ENCODE results near the gene RAF1.

The RAF1 gene

DNA sequence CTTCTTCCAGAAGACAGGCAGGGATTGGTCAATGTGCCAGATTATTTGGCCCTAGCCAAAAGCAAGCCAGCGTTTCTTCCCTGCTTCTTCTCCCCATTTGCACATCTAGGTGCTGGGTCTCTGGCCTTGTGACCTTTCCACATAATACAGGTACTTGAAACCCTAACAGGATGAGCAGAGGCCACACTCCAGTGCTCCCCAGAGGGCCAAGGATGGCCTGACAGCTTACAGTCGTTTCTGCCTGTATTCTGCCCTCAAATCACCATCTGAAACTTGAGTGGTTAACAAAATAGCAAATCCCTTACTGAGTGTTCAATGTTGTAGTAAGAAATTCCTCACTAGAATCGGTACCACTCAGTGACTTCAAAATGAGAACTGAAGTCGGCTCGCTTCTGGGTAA is 77.9 kb downstream of the RAF1 start:
- no peak overlapping the region for H3K4me3 ChIP-seq (ENCODE audit: insufficient read depth, low read depth, low read length, poor library complexity, severe bottlenecking)
- H3K27me3 ChIP-seq (replicated peaks; ENCODE audit: control insufficient read depth, insufficient read depth, low read length, poor library complexity, severe bottlenecking), result no peaks in the 10 kb centered on the region
- H3K36me3 ChIP-seq (ENCODE audit: control insufficient read depth, insufficient read depth, low read length), result peaks cover 79% of the 10 kb centered on the region
- no peaks in the 10 kb centered on the region for H3K4me1 ChIP-seq (ENCODE audit: control insufficient read depth, insufficient read depth, low read length, poor library complexity, severe bottlenecking)
- no peak overlapping the region for H3K27ac ChIP-seq (ENCODE audit: insufficient read depth, low read length, poor library complexity, severe bottlenecking)
- no peaks in the 10 kb centered on the region for H3K9me3 ChIP-seq (ENCODE audit: control insufficient read depth, low read length)
- DNase-seq, result no peak

DNA sequence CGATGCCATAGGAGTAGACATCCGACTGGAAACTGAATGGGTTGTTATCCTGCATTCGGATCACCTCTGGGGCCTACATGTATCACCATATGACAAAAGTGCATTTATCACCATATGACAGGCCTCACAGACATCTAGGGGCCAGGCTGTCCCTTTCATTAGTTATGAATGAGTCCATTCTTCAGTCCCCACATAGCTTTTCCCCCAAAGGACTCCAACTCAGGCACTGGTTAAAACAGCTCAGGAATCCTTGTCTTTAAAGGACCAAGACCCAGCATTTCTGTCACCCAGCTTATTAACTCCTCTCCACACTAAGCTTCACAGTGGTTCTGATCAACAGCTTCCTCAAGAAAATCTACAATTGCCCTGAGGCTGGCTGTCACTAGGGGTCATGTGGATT is 78.7 kb downstream of the RAF1 start:
- Histone ChIP-seq H3K9me3 (ENCODE audit: control insufficient read depth, low read length) (no peaks in the 10 kb centered on the region), H3K4me3 (ENCODE audit: insufficient read depth, low read depth, low read length, poor library complexity, severe bottlenecking) (no peak overlapping the region), H3K27ac (ENCODE audit: insufficient read depth, low read length, poor library complexity, severe bottlenecking) (no peak overlapping the region), H3K4me1 (ENCODE audit: control insufficient read depth, insufficient read depth, low read length, poor library complexity, severe bottlenecking) (no peaks in the 10 kb centered on the region), H3K27me3 (replicated peaks; ENCODE audit: control insufficient read depth, insufficient read depth, low read length, poor library complexity, severe bottlenecking) (no peaks in the 10 kb centered on the region), H3K36me3 (ENCODE audit: control insufficient read depth, insufficient read depth, low read length) (peaks cover 76% of the 10 kb centered on the region)
- DNase-seq, result no peak

DNA sequence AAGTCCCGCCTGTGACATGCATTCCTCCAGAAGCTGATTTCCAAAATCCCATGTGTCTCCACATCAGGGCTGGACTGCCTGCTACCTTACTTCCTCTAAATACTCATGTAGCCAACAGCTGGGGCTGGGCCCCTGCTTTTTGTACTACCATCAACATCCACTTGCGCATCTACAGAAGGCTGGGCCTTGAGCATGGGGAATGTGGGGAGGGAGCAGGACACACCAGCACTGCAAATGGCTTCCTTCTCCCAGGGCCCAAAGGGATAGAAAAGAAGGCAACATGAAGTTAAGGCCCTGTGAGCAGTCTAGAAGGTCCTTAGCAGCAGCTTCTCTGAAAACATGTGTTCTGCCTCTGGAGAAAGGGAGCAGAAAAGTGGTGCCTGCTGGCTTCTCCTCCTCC is 79.8 kb downstream of the RAF1 start:
- H3K4me3 ChIP-seq (ENCODE audit: insufficient read depth, low read depth, low read length, poor library complexity, severe bottlenecking), result no peak overlapping the region
- no peaks in the 10 kb centered on the region for H3K27me3 ChIP-seq (replicated peaks; ENCODE audit: control insufficient read depth, insufficient read depth, low read length, poor library complexity, severe bottlenecking)
- no peak overlapping the region for H3K27ac ChIP-seq (ENCODE audit: insufficient read depth, low read length, poor library complexity, severe bottlenecking)
- no peaks in the 10 kb centered on the region for H3K4me1 ChIP-seq (ENCODE audit: control insufficient read depth, insufficient read depth, low read length, poor library complexity, severe bottlenecking)
- DNase-seq, result no peak
- H3K36me3 ChIP-seq (ENCODE audit: control insufficient read depth, insufficient read depth, low read length), result peaks cover 81% of the 10 kb centered on the region
- no peaks in the 10 kb centered on the region for H3K9me3 ChIP-seq (ENCODE audit: control insufficient read depth, low read length)

DNA sequence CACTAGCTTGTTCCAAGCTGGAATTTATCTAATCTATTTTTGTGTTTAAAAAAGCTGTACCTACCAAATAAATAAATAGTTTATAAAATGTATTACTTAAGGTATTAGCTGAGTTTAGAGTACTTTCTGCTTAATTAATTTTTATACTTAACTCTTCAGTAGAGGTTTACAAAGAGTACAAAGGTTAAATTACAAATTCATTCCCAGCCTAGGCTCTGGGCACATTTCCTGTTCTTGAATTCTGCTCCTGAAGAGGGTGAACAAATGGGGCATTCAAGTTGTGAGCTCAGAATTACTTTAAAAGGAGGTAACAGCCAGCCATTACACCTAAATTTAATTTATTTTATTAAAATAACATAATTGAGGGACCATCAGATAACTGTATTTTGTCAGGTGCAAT is 80.6 kb downstream of the RAF1 start:
- H3K4me1 ChIP-seq (ENCODE audit: control insufficient read depth, insufficient read depth, low read length, poor library complexity, severe bottlenecking), result no peaks in the 10 kb centered on the region
- no peaks in the 10 kb centered on the region for H3K27me3 ChIP-seq (replicated peaks; ENCODE audit: control insufficient read depth, insufficient read depth, low read length, poor library complexity, severe bottlenecking)
- H3K4me3 ChIP-seq (ENCODE audit: insufficient read depth, low read depth, low read length, poor library complexity, severe bottlenecking), result no peak overlapping the region

DNA sequence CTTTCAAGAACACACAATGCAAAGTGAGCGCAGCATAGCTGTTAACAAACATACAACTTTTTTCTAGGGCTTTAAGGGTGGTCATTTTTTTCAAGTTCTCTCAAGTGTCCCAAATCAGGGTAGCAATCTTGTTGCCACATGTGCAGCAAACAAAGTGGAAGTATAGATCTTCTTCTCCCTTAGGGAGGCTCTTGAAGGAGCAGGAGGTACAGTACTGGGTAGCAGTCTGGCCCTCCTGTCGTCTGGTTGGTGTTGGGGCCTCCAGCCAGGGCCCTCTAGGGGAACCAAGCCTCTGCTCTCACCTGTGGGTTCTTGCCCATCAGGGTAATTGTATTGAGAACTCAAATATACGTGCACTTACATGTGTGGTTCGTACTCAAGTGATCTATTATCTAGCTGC is 81.2 kb downstream of the RAF1 start:
- Histone ChIP-seq H3K4me1 (ENCODE audit: control insufficient read depth, insufficient read depth, low read length, poor library complexity, severe bottlenecking) (no peaks in the 10 kb centered on the region), H3K36me3 (ENCODE audit: control insufficient read depth, insufficient read depth, low read length) (peaks cover 78% of the 10 kb centered on the region), H3K27ac (ENCODE audit: insufficient read depth, low read length, poor library complexity, severe bottlenecking) (no peak overlapping the region), H3K27me3 (replicated peaks; ENCODE audit: control insufficient read depth, insufficient read depth, low read length, poor library complexity, severe bottlenecking) (no peaks in the 10 kb centered on the region), H3K4me3 (ENCODE audit: insufficient read depth, low read depth, low read length, poor library complexity, severe bottlenecking) (no peak overlapping the region), H3K9me3 (ENCODE audit: control insufficient read depth, low read length) (no peaks in the 10 kb centered on the region)
- no peak for DNase-seq

More for the DNA sequence above, 80.6 kb downstream of the RAF1 start:
- DNase-seq, result no peak
- H3K36me3 ChIP-seq (ENCODE audit: control insufficient read depth, insufficient read depth, low read length), result peaks cover 79% of the 10 kb centered on the region
- no peak overlapping the region for H3K27ac ChIP-seq (ENCODE audit: insufficient read depth, low read length, poor library complexity, severe bottlenecking)
- H3K9me3 ChIP-seq (ENCODE audit: control insufficient read depth, low read length), result no peaks in the 10 kb centered on the region

DNA sequence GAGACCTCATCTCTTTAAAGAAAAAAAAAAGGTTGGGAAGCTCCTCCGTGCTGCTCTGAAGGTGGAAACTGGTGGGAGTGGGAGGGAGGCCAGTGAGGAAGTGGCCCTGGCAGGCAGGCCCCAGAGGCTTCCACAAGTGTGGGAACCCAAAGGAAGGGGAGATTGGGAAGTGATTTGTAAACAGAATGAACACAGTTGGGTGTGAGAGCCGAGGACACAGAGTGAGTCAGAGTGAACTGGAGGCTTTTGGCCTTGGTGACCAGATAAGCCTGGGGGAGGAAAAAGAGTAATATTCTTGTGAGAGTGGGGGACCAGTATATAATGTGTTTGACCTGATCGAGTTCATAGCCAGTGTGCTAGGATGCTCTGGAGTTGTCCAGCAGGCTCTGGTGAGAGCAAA is 84.0 kb downstream of the RAF1 start:
- Histone ChIP-seq H3K9me3 (ENCODE audit: control insufficient read depth, low read length) (no peaks in the 10 kb centered on the region), H3K4me1 (ENCODE audit: control insufficient read depth, insufficient read depth, low read length, poor library complexity, severe bottlenecking) (no peaks in the 10 kb centered on the region), H3K4me3 (ENCODE audit: insufficient read depth, low read depth, low read length, poor library complexity, severe bottlenecking) (no peak overlapping the region), H3K27ac (ENCODE audit: insufficient read depth, low read length, poor library complexity, severe bottlenecking) (no peak overlapping the region), H3K27me3 (replicated peaks; ENCODE audit: control insufficient read depth, insufficient read depth, low read length, poor library complexity, severe bottlenecking) (no peaks in the 10 kb centered on the region), H3K36me3 (ENCODE audit: control insufficient read depth, insufficient read depth, low read length) (peaks cover 87% of the 10 kb centered on the region)
- no peak for DNase-seq

DNA sequence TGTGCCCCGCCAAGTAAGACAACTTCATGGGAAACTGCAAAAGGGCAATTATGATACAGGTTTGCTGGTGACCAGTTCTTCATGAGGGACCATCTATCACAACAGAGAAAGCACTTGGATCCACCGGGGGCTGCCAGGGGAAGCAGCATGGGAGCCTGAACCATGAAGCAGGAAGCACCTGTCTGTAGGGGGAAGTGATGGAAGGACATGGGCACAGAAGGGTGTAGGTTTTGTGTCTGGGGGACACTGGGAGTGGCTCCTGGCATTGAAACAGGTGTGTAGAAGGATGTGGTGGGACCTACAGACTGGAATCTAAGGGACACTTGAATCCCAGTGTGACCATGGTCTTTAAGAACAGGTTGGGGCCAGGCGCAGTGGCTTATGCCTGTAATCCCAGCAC is 84.5 kb downstream of the RAF1 start:
- H3K27me3 ChIP-seq (replicated peaks; ENCODE audit: control insufficient read depth, insufficient read depth, low read length, poor library complexity, severe bottlenecking), result no peaks in the 10 kb centered on the region
- no peaks in the 10 kb centered on the region for H3K9me3 ChIP-seq (ENCODE audit: control insufficient read depth, low read length)
- H3K4me3 ChIP-seq (ENCODE audit: insufficient read depth, low read depth, low read length, poor library complexity, severe bottlenecking), result no peak overlapping the region
- no peaks in the 10 kb centered on the region for H3K4me1 ChIP-seq (ENCODE audit: control insufficient read depth, insufficient read depth, low read length, poor library complexity, severe bottlenecking)
- no peak for DNase-seq
- no peak overlapping the region for H3K27ac ChIP-seq (ENCODE audit: insufficient read depth, low read length, poor library complexity, severe bottlenecking)
- H3K36me3 ChIP-seq (ENCODE audit: control insufficient read depth, insufficient read depth, low read length), result peaks cover 87% of the 10 kb centered on the region

DNA sequence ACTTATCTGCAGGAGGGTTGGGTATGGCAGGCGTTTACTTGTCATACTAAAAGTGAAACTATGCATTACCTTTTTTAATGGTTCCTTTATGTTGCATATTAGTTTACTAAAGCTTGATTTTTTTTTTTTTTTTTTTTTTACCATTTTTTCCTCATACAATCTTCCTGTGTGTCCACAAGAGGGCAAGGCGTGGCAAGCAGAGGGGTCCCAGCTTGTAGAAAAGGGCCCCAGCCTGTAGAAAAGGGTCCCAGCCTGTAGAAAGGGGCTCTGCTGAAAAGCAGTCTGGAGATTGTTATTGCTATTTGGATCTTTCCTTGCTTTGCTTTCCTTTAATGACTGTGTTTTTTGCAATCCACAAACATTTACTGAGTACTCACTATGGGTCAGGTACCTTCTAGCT is 85.2 kb downstream of the RAF1 start:
- DNase-seq, result no peak
- no peak overlapping the region for H3K4me3 ChIP-seq (ENCODE audit: insufficient read depth, low read depth, low read length, poor library complexity, severe bottlenecking)
- H3K27me3 ChIP-seq (replicated peaks; ENCODE audit: control insufficient read depth, insufficient read depth, low read length, poor library complexity, severe bottlenecking), result no peaks in the 10 kb centered on the region
- peaks cover 87% of the 10 kb centered on the region for H3K36me3 ChIP-seq (ENCODE audit: control insufficient read depth, insufficient read depth, low read length)
- H3K4me1 ChIP-seq (ENCODE audit: control insufficient read depth, insufficient read depth, low read length, poor library complexity, severe bottlenecking), result no peaks in the 10 kb centered on the region
- no peaks in the 10 kb centered on the region for H3K9me3 ChIP-seq (ENCODE audit: control insufficient read depth, low read length)
- H3K27ac ChIP-seq (ENCODE audit: insufficient read depth, low read length, poor library complexity, severe bottlenecking), result no peak overlapping the region

DNA sequence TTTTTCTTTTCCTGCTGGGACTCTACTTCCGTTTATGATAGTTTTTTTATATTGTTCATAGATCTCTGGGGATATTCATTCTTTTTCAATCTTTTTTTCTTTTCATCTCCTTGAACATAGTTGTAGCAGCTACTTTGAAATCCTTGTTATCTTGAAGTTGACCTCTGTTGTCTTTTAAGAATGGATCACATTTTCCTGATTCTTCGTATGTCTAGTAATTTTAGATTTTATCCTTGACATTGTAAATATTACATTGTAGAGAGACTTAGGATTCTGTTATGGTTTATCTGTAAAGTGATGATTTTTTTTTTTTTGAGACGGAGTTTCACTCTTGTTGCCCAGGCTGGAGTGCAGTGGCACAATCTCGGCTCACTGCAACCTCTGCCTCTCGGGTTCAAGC is 86.5 kb downstream of the RAF1 start:
- Histone ChIP-seq H3K36me3 (ENCODE audit: control insufficient read depth, insufficient read depth, low read length) (peaks cover 84% of the 10 kb centered on the region), H3K27ac (ENCODE audit: insufficient read depth, low read length, poor library complexity, severe bottlenecking) (no peak overlapping the region), H3K4me3 (ENCODE audit: insufficient read depth, low read depth, low read length, poor library complexity, severe bottlenecking) (no peak overlapping the region), H3K27me3 (replicated peaks; ENCODE audit: control insufficient read depth, insufficient read depth, low read length, poor library complexity, severe bottlenecking) (no peaks in the 10 kb centered on the region), H3K4me1 (ENCODE audit: control insufficient read depth, insufficient read depth, low read length, poor library complexity, severe bottlenecking) (no peaks in the 10 kb centered on the region), H3K9me3 (ENCODE audit: control insufficient read depth, low read length) (no peaks in the 10 kb centered on the region)
- DNase-seq, result no peak

DNA sequence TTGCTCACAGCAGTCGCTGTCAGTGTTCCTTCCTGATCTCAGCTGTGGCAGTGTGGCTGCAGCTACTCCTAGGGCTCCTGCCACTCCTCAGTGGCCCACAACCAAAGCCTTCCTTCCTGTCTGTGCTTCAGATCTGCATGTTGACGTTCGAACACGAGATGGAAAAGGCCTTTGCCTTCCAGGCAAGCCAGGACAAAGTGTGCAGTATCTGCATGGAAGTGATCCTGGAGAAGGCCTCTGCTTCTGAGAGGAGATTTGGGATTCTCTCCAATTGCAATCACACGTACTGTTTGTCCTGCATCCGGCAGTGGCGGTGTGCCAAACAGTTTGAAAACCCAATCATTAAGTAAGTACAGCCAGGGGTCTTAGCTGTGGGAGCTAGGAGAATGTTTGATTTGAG is 89.3 kb downstream of the RAF1 start:
- H3K27me3 ChIP-seq (replicated peaks; ENCODE audit: control insufficient read depth, insufficient read depth, low read length, poor library complexity, severe bottlenecking), result no peaks in the 10 kb centered on the region
- no peak overlapping the region for H3K27ac ChIP-seq (ENCODE audit: insufficient read depth, low read length, poor library complexity, severe bottlenecking)
- no peaks in the 10 kb centered on the region for H3K9me3 ChIP-seq (ENCODE audit: control insufficient read depth, low read length)
- H3K4me1 ChIP-seq (ENCODE audit: control insufficient read depth, insufficient read depth, low read length, poor library complexity, severe bottlenecking), result no peaks in the 10 kb centered on the region
- DNase-seq, result no peak
- peaks cover 89% of the 10 kb centered on the region for H3K36me3 ChIP-seq (ENCODE audit: control insufficient read depth, insufficient read depth, low read length)
- H3K4me3 ChIP-seq (ENCODE audit: insufficient read depth, low read depth, low read length, poor library complexity, severe bottlenecking), result no peak overlapping the region

DNA sequence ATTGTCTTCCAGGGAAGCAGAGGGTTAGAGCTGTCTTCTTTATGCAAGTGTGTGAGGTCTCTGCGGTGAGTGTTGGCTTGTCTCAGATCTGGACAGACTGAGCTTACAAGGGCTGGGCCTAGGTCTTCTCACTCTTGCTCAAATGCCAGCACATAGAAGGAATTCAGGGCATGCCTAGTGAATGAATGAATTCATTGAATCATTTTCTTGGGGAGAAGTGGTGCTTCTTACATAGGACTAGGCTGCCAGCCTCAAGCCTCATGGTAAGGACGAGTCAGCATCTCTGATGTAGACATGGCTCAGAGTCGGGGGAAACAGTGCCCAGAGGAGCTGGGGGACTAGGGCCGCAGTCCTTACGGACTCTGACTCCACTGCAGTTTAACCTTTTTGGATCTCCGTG is 89.8 kb downstream of the RAF1 start:
- no peak for DNase-seq
- Histone ChIP-seq H3K4me1 (ENCODE audit: control insufficient read depth, insufficient read depth, low read length, poor library complexity, severe bottlenecking) (no peaks in the 10 kb centered on the region), H3K27me3 (replicated peaks; ENCODE audit: control insufficient read depth, insufficient read depth, low read length, poor library complexity, severe bottlenecking) (no peaks in the 10 kb centered on the region), H3K9me3 (ENCODE audit: control insufficient read depth, low read length) (no peaks in the 10 kb centered on the region), H3K27ac (ENCODE audit: insufficient read depth, low read length, poor library complexity, severe bottlenecking) (no peak overlapping the region), H3K36me3 (ENCODE audit: control insufficient read depth, insufficient read depth, low read length) (peaks cover 87% of the 10 kb centered on the region), H3K4me3 (ENCODE audit: insufficient read depth, low read depth, low read length, poor library complexity, severe bottlenecking) (no peak overlapping the region)
